GM18520 (cell line): ENCODE data around the gene S1PR2.
"Not testable (repeated sequence)": the region's sequence is repeated elsewhere in the genome, so short reads cannot be mapped to it uniquely, and the experiment has no call there.

ENCODE experiments used
- ATAC-seq: cut with Tn5 transposase; IDR thresholded peaks from one replicate; pipeline ENCODE4 v1.9.1; 2021; ENCODE audit not compliant: unreplicated experiment

The S1PR2 gene

GRCh38 chr19:10255358-10255757 is 24.2 kb upstream of the S1PR2 start:
- no peak for ATAC-seq

- no peak for ATAC-seq
Observed at GRCh38 chr19:10254244-10254643, 23.1 kb upstream of the S1PR2 start.

GRCh38 chr19:10252707-10253106 is 21.6 kb upstream of the S1PR2 start:
- ATAC-seq = no peak

GRCh38 chr19:10251792-10252694 is 20.9 kb upstream of the S1PR2 start, which contains the start of gene MRPL4:
Gene MRPL4 (plus strand): TSS chr19:10252214. CDS start chr19:10252254, 40 bp downstream.
- peak; percentile 93 for ATAC-seq

- ATAC-seq = no peak
Observed at GRCh38 chr19:10246511-10246910, 15.4 kb upstream of the S1PR2 start.

- no peak for ATAC-seq
Observed at GRCh38 chr19:10245189-10245939, 14.2 kb upstream of the S1PR2 start.

GRCh38 chr19:10243606-10244005 is 12.5 kb upstream of the S1PR2 start:
- no peak for ATAC-seq

- not testable (repeated sequence) for ATAC-seq
Observed at GRCh38 chr19:10241826-10242449, 10.8 kb upstream of the S1PR2 start.

GRCh38 chr19:10238172-10238783 is 7.1 kb upstream of the S1PR2 start:
- no peak for ATAC-seq

- no peak for ATAC-seq
Observed at GRCh38 chr19:10237702-10238101, 6.6 kb upstream of the S1PR2 start.

GRCh38 chr19:10235409-10235808 is 4.3 kb upstream of the S1PR2 start:
- not testable (repeated sequence) for ATAC-seq

- no peak for ATAC-seq
Observed at GRCh38 chr19:10235003-10235402, 3.9 kb upstream of the S1PR2 start.

- no peak for ATAC-seq
Observed at GRCh38 chr19:10233946-10234345, 2.8 kb upstream of the S1PR2 start.

- no peak for ATAC-seq
Observed at GRCh38 chr19:10231612-10232228, 589 bp upstream of the S1PR2 start.

GRCh38 chr19:10230173-10230860 is 814 bp downstream of the S1PR2 start:
- no peak for ATAC-seq

GRCh38 chr19:10228920-10229319 is 2.2 kb downstream of the S1PR2 start:
- ATAC-seq = no peak

GRCh38 chr19:10228393-10228792 is 2.7 kb downstream of the S1PR2 start:
- ATAC-seq = no peak

- ATAC-seq = no peak
Observed at GRCh38 chr19:10227026-10227971, 3.8 kb downstream of the S1PR2 start.
